ENCODE measurements around the gene PRRT2.

PRRT2 gene

GRCh38 chr16:29805232-29806098 is 6.5 kb upstream of the PRRT2 start:
- peak overlapping the region; percentile 92 for H3K4me3 ChIP-seq (ENCODE audit: low read depth, low read length)
- peak; percentile 99 for DNase-seq (ENCODE audit: low read depth)
- no peak for TF ChIP-seq CTCF (IDR thresholded peaks at IDR 0.05; ENCODE audit: insufficient read depth, low read depth, low read length, missing control alignments)

- TF ChIP-seq CTCF (IDR thresholded peaks at IDR 0.05; ENCODE audit: insufficient read depth, low read depth, low read length, missing control alignments): no peak
- DNase-seq (ENCODE audit: low read depth): no peak
- H3K4me3 ChIP-seq (ENCODE audit: low read depth, low read length): peak within 1 kb of the TSS; percentile 92
Measured at GRCh38 chr16:29806099-29806579, 5.9 kb upstream of the PRRT2 start, which contains the start of gene MAZ. Gene MAZ, plus strand, starts transcription at chr16:29806529. Its CDS starts 173 bp downstream, at chr16:29806702.

- peak overlapping the region; percentile 71 for H3K4me3 ChIP-seq (ENCODE audit: low read depth, low read length)
- peak; percentile 80 for DNase-seq (ENCODE audit: low read depth)
- TF ChIP-seq CTCF (IDR thresholded peaks at IDR 0.05; ENCODE audit: insufficient read depth, low read depth, low read length, missing control alignments): no peak
Measured at GRCh38 chr16:29806641-29807425, 5.2 kb upstream of the PRRT2 start.

GRCh38 chr16:29807426-29808218 is 4.4 kb upstream of the PRRT2 start:
- peak overlapping the region; percentile 70 for H3K4me3 ChIP-seq (ENCODE audit: low read depth, low read length)
- DNase-seq (ENCODE audit: low read depth): peak; percentile 93
- peak; percentile 71 for TF ChIP-seq CTCF (IDR thresholded peaks at IDR 0.05; ENCODE audit: insufficient read depth, low read depth, low read length, missing control alignments)

GRCh38 chr16:29808219-29808900 is 3.6 kb upstream of the PRRT2 start:
- TF ChIP-seq CTCF (IDR thresholded peaks at IDR 0.05; ENCODE audit: insufficient read depth, low read depth, low read length, missing control alignments): no peak
- H3K4me3 ChIP-seq (ENCODE audit: low read depth, low read length): peak overlapping the region; percentile 70
- DNase-seq (ENCODE audit: low read depth): no peak
